BJ (cell line): Measurements from ENCODE around the gene NUAK1. TPM values are rescaled to one million over a fixed set of nuclear protein-coding genes. Genes with fewer than 3 reads are reported as not detected.

Experiments
- CTCF ChIA-PET: fragments of 350-600 bp; formaldehyde crosslinking; extraction: SDS; loops from one replicate; lab custom pipeline; 2021; ENCODE audit warnings: antibody characterized with exemption, inconsistent platforms; lab: Yijun Ruan, JAX
- POLR2A ChIA-PET: fragments of 300-600 bp; sonication (Branson Sonifier 250); formaldehyde crosslinking; extraction: SDS; loops from one replicate; lab custom pipeline; 2021; ENCODE audit warnings: antibody characterized with exemption; lab: Charles Lee
- DNase-seq: peaks from one replicate; pipeline ENCODE4 v3.0.0-alpha.2; 2011; ENCODE audit warnings: low read depth
- H3K27me3 ChIP-seq: 2 replicates; pipeline ENCODE4 v1.6.0; 2011; ENCODE audit warnings: low read length; ENCODE audit not compliant: control insufficient read depth, insufficient read depth
- H3K36me3 ChIP-seq: 2 replicates; pipeline ENCODE4 v1.5.1; 2011; ENCODE audit warnings: low read length; ENCODE audit not compliant: control insufficient read depth, insufficient read depth
- H3K4me3 ChIP-seq: 2 replicates; pipeline ENCODE4 v1.5.1; 2011; ENCODE audit warnings: low read depth, mild to moderate bottlenecking, control low read depth, low read length
- CTCF ChIP-seq: IDR thresholded peaks from 2 replicates; pipeline ENCODE4 v1.5.1; 2011; ENCODE audit warnings: low read depth, mild to moderate bottlenecking, control low read depth, inconsistent platforms, low read length, moderate library complexity; ENCODE audit not compliant: insufficient read depth
- polyA plus RNA-seq: library from polyadenylated mRNA; depleted of rRNA; stranded (reverse); fragments of >200 nt; gene quantifications from 2 replicates; pipeline ENCODE4 v1.2.3, GENCODE V29; 2011

NUAK1 gene
- polyA plus RNA-seq, 1 experiment = 37.0 TPM

GRCh38 chr12:106045251-106045674, 93.5 kb downstream of the NUAK1 start:
- TF ChIP-seq CTCF = no peak
- ChIA-PET CTCF (no interaction called here), POLR2A (no interaction called here)
- no peaks in the 10 kb centered on the region for H3K36me3 ChIP-seq
- H3K4me3 ChIP-seq = no peak overlapping the region
- no peak for DNase-seq
- no peaks in the 10 kb centered on the region for H3K27me3 ChIP-seq

- H3K27me3 ChIP-seq = no peaks in the 10 kb centered on the region
- H3K4me3 ChIP-seq = no peak overlapping the region
- ChIA-PET CTCF (no interaction called here), POLR2A (no interaction called here)
- TF ChIP-seq CTCF = no peak
- no peaks in the 10 kb centered on the region for H3K36me3 ChIP-seq
- no peak for DNase-seq
These were observed 94.0 kb downstream of the NUAK1 start for GRCh38 chr12:106044773-106045172.

- CTCF ChIA-PET = no interaction called here
- H3K27me3 ChIP-seq = no peaks in the 10 kb centered on the region
- no peak for DNase-seq
- H3K4me3 ChIP-seq = no peak overlapping the region
- POLR2A ChIA-PET = no interaction called here
- H3K36me3 ChIP-seq = no peaks in the 10 kb centered on the region
- TF ChIP-seq CTCF = no peak
These were observed 96.7 kb downstream of the NUAK1 start for GRCh38 chr12:106042037-106042436.

- no peaks in the 10 kb centered on the region for H3K27me3 ChIP-seq
- no peak overlapping the region for H3K4me3 ChIP-seq
- DNase-seq = no peak
- CTCF ChIA-PET = no interaction called here
- POLR2A ChIA-PET = no interaction called here
- no peaks in the 10 kb centered on the region for H3K36me3 ChIP-seq
- TF ChIP-seq CTCF = no peak
These were observed 98.2 kb downstream of the NUAK1 start for GRCh38 chr12:106040521-106040920.

GRCh38 chr12:106039646-106040404, 98.9 kb downstream of the NUAK1 start:
- POLR2A ChIA-PET = no interaction called here
- no peak for DNase-seq
- no peak for TF ChIP-seq CTCF
- Histone ChIP-seq H3K27me3 (no peaks in the 10 kb centered on the region), H3K36me3 (no peaks in the 10 kb centered on the region), H3K4me3 (no peak overlapping the region)
- CTCF ChIA-PET = no interaction called here
